ENCODE measurements around the gene KDM4C.

KDM4C gene

DNA sequence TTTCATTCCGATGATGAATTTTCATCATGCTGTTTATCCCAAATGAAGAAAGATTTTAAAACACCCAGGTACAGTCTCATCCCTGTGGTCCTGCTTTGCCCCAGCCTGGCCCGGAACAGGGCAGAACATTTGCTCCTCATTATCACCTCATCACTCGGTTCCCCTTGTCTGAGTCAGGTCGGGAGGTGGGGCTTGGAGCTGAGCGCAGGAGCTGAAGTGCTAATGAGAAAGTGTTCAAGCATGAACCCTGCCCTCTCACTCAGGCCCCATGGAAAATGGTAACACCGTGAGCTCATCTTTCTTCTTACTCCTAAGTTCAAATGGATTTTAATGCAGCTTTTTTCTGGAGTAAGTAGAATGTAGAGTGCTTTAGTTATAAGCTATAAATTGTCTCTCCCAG, 466.2 kb downstream of the KDM4C start:
- TF ChIP-seq EGR1 (IDR thresholded peaks at IDR 0.05) (no peak), TCF12 (IDR thresholded peaks at IDR 0.05; ENCODE audit: low read depth) (no peak), RAD21 (IDR thresholded peaks at IDR 0.05; ENCODE audit: low read depth) (no peak), CREB1 (IDR thresholded peaks at IDR 0.05; ENCODE audit: low read depth) (no peak), CEBPB (IDR thresholded peaks at IDR 0.05) (no peak), NFIC (IDR thresholded peaks at IDR 0.05) (no peak)
- TF ChIP-seq, protein P1, sequence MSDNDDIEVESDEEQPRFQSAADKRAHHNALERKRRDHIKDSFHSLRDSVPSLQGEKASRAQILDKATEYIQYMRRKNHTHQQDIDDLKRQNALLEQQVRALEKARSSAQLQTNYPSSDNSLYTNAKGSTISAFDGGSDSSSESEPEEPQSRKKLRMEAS (IDR thresholded peaks at IDR 0.05), result no peak
- TF ChIP-seq, protein P2, sequence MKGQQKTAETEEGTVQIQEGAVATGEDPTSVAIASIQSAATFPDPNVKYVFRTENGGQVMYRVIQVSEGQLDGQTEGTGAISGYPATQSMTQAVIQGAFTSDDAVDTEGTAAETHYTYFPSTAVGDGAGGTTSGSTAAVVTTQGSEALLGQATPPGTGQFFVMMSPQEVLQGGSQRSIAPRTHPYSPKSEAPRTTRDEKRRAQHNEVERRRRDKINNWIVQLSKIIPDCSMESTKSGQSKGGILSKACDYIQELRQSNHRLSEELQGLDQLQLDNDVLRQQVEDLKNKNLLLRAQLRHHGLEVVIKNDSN (IDR thresholded peaks at IDR 0.05), result no peak
